Liver (tissue), 9 donors: ENCODE data around the gene PWWP2B. TPM values are rescaled to one million over a fixed set of nuclear protein-coding genes. Genes with fewer than 3 reads are reported as not detected.

ENCODE experiments used
- DNase-seq: peaks from one replicate; pipeline ENCODE4 v3.0.0-alpha.2; 2017; ENCODE audit warnings: low spot score
- H3K27ac ChIP-seq, 2 donors: one replicate each; pipeline ENCODE4 v1.7.0; 2013; ENCODE audit warnings: inconsistent platforms in 2 of 2, low read length in 2 of 2, control low read depth in 1 of 2, low read depth in 1 of 2, mild to moderate bottlenecking in 1 of 2
- H3K27me3 ChIP-seq, 4 donors: one replicate each; pipeline versions ENCODE4 v1.6.1 to v1.7.0; 2013; ENCODE audit warnings: low read length in 3 of 4, inconsistent platforms in 1 of 4, mild to moderate bottlenecking in 1 of 4, moderate library complexity in 1 of 4; ENCODE audit not compliant: control insufficient read depth in 4 of 4, insufficient read depth in 4 of 4
- H3K36me3 ChIP-seq, 4 donors: one replicate each; pipeline versions ENCODE4 v1.6.1 to v1.7.0; 2013; ENCODE audit warnings: low read length in 3 of 4, mild to moderate bottlenecking in 3 of 4, low read depth in 1 of 4, moderate library complexity in 1 of 4; ENCODE audit not compliant: control insufficient read depth in 4 of 4, insufficient read depth in 3 of 4
- H3K4me1 ChIP-seq, 4 donors: one replicate each; pipeline versions ENCODE4 v1.6.1 to v1.7.0; 2013; ENCODE audit warnings: low read length in 3 of 4, mild to moderate bottlenecking in 3 of 4, moderate library complexity in 1 of 4; ENCODE audit not compliant: control insufficient read depth in 4 of 4, insufficient read depth in 4 of 4
- H3K4me3 ChIP-seq, 3 donors: one replicate each; pipeline versions ENCODE4 v1.6.1 to v1.7.0; 2013; ENCODE audit warnings: low read length in 3 of 3, control low read depth in 1 of 3, low read depth in 1 of 3, mild to moderate bottlenecking in 1 of 3
- H3K9ac ChIP-seq, 2 donors: one replicate each; pipeline ENCODE4 v1.7.0; 2013; ENCODE audit warnings: low read length in 2 of 2, mild to moderate bottlenecking in 2 of 2, moderate library complexity in 2 of 2, control low read depth in 1 of 2, low read depth in 1 of 2
- H3K9me3 ChIP-seq, 4 donors: one replicate each; pipeline versions ENCODE4 v1.6.1 to v1.7.0; 2013; ENCODE audit warnings: low read length in 3 of 4; ENCODE audit not compliant: control insufficient read depth in 4 of 4
- FOXA1 ChIP-seq: IDR thresholded peaks from 2 replicates; pipeline ENCODE4 v1.6.1; 2016; ENCODE audit warnings: antibody characterized with exemption
- FOXA2 ChIP-seq: IDR thresholded peaks from 2 replicates; pipeline ENCODE4 v1.6.1; 2016; ENCODE audit warnings: antibody characterized with exemption
- GABPA ChIP-seq, 2 donors: IDR thresholded peaks in 1 of 2; conservative IDR thresholded peaks in 1 of 2; 2 replicates each; pipeline ENCODE4 v1.6.1; 2016; ENCODE audit warnings: antibody characterized with exemption in 2 of 2, mild to moderate bottlenecking in 1 of 2, moderate library complexity in 1 of 2
- JUND ChIP-seq, 2 donors: IDR thresholded peaks; 2 replicates each; pipeline ENCODE4 v1.6.1; 2016; ENCODE audit warnings: antibody characterized with exemption in 2 of 2
- NR2F2 ChIP-seq: IDR thresholded peaks from 2 replicates; pipeline ENCODE4 v1.6.1; 2016; ENCODE audit warnings: antibody characterized with exemption
- RAD21 ChIP-seq, 2 donors: IDR thresholded peaks; 2 replicates each; pipeline ENCODE4 v1.6.1; 2016; ENCODE audit warnings: antibody characterized with exemption in 2 of 2, mild to moderate bottlenecking in 2 of 2
- RXRA ChIP-seq, 2 donors: IDR thresholded peaks; 2 replicates each; pipeline ENCODE4 v1.6.1; 2017 to 2018; ENCODE audit warnings: antibody characterized with exemption in 2 of 2, mild to moderate bottlenecking in 1 of 2
- SP1 ChIP-seq: IDR thresholded peaks from 2 replicates; pipeline ENCODE4 v1.6.1; 2018; ENCODE audit warnings: antibody characterized with exemption, mild to moderate bottlenecking
- TAF1 ChIP-seq: conservative IDR thresholded peaks from 2 replicates; pipeline ENCODE4 v1.6.1; 2016; ENCODE audit warnings: antibody characterized with exemption, mild to moderate bottlenecking
- YY1 ChIP-seq: IDR thresholded peaks from 2 replicates; pipeline ENCODE4 v1.6.1; 2016; ENCODE audit warnings: antibody characterized with exemption, mild to moderate bottlenecking
- WGBS: extraction: QIAGEN DNeasy Blood & Tissue Kit; methylation state at CpG from one replicate; pipeline ENCODE4 v1.1.7; 2013; 5-methylcytosine and 5-hydroxymethylcytosine counted together
- polyA plus RNA-seq, 2 donors: library from polyadenylated mRNA; stranded (reverse) in 1 of 2; unstranded in 1 of 2; fragments of 200-250 nt in 1 of 2; fragments of >200 nt in 1 of 2; fragmentation: Nextera tagmentation in 1 of 2; extraction: Ambion mirVana in 1 of 2; gene quantifications; one replicate each; pipeline versions ENCODE4 v1.2.1 to v1.2.3, GENCODE V29; 2013 to 2015
- total RNA-seq, 2 donors: library from RNA; depleted of rRNA; stranded (reverse); fragments of >200 nt; gene quantifications; one replicate each; pipeline ENCODE4 v1.2.3, GENCODE V29; 2014
- TF ChIP-seq, protein P1 (sequence below): IDR thresholded peaks from 2 replicates; pipeline ENCODE4 v1.6.1; 2016; ENCODE audit warnings: antibody characterized with exemption
- TF ChIP-seq, protein P2 (sequence below): fragments of 150-350 bp; IDR thresholded peaks from 2 replicates; pipeline ENCODE4 v1.5.1; 2017; ENCODE audit warnings: improper control_type of control experiment, low read depth, low read length; ENCODE audit not compliant: missing input control
- TF ChIP-seq, protein P3 (sequence below): IDR thresholded peaks from 2 replicates; pipeline ENCODE4 v1.6.1; 2016; ENCODE audit warnings: antibody characterized with exemption
- TF ChIP-seq, protein P4 (sequence below): IDR thresholded peaks from 2 replicates; pipeline ENCODE4 v1.6.1; 2016; ENCODE audit warnings: antibody characterized with exemption
- TF ChIP-seq, protein P5 (sequence below): IDR thresholded peaks from 2 replicates; pipeline ENCODE4 v1.6.1; 2016; ENCODE audit warnings: antibody characterized with exemption, mild to moderate bottlenecking
- donor health status: healthy.
- donor health status: healthy.
- donor health status: healthy.
- donor health status: healthy.
- donor health status: healthy.

PWWP2B gene
- total and polyA plus RNA-seq, 4 donors, result 0.75 to 4.2 (median 3.6) TPM

DNA sequence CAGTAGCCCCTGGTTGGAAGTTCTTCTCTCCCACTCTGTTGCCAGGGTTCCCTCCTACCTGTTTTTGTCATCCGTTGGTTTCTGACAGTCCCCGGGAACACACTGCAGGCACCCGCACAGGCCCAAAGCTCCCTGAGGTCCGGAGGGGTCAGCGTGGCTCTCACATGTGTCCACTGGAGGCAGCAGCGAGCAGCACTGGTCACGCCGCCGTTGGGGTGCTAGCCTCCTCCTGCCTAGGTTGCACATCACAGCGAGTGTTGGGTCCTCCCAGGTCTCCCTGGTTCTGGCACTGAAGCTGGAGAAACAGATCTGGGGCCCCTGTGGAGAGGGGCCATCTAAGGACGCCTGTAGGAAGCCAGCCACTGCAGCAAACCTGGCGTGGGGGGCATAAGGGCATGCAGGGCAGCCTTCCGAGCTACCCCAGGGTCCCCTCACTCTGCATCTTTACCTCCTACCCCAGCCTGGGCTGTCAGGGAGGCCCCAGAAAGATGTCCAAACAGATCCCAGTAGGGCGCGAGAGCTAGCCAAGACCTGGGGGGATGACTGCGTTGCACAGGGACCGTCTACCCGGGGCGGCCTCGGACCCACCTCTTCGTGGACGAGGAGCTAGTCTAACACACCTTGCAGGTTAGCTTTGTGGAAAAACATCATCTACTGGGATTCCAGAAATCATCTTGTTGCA, 36.1 kb upstream of the PWWP2B start:
- TF ChIP-seq FOXA2 (no peak), RAD21 (IDR thresholded peaks at IDR 0.05) (peak in 1 of 2 donors; percentile 50), GABPA (IDR thresholded peaks at IDR 0.05 in 1 of 2, conservative IDR thresholded peaks at IDR 0.05 in 1 of 2) (no peak), RXRA (IDR thresholded peaks at IDR 0.05) (no peak), NR2F2 (no peak), JUND (IDR thresholded peaks at IDR 0.05) (no peak), SP1 (no peak)
- TF ChIP-seq, protein P1, sequence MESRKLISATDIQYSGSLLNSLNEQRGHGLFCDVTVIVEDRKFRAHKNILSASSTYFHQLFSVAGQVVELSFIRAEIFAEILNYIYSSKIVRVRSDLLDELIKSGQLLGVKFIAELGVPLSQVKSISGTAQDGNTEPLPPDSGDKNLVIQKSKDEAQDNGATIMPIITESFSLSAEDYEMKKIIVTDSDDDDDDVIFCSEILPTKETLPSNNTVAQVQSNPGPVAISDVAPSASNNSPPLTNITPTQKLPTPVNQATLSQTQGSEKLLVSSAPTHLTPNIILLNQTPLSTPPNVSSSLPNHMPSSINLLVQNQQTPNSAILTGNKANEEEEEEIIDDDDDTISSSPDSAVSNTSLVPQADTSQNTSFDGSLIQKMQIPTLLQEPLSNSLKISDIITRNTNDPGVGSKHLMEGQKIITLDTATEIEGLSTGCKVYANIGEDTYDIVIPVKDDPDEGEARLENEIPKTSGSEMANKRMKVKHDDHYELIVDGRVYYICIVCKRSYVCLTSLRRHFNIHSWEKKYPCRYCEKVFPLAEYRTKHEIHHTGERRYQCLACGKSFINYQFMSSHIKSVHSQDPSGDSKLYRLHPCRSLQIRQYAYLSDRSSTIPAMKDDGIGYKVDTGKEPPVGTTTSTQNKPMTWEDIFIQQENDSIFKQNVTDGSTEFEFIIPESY, result no peak
- TF ChIP-seq, protein P2, sequence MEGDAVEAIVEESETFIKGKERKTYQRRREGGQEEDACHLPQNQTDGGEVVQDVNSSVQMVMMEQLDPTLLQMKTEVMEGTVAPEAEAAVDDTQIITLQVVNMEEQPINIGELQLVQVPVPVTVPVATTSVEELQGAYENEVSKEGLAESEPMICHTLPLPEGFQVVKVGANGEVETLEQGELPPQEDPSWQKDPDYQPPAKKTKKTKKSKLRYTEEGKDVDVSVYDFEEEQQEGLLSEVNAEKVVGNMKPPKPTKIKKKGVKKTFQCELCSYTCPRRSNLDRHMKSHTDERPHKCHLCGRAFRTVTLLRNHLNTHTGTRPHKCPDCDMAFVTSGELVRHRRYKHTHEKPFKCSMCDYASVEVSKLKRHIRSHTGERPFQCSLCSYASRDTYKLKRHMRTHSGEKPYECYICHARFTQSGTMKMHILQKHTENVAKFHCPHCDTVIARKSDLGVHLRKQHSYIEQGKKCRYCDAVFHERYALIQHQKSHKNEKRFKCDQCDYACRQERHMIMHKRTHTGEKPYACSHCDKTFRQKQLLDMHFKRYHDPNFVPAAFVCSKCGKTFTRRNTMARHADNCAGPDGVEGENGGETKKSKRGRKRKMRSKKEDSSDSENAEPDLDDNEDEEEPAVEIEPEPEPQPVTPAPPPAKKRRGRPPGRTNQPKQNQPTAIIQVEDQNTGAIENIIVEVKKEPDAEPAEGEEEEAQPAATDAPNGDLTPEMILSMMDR, result peak; percentile 38
- TF ChIP-seq, protein P3, sequence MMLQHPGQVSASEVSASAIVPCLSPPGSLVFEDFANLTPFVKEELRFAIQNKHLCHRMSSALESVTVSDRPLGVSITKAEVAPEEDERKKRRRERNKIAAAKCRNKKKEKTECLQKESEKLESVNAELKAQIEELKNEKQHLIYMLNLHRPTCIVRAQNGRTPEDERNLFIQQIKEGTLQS, result no peak
- 82% methylated on average over 22 of the region's 22 CpGs for WGBS
- H3K27ac ChIP-seq, result no peak overlapping the region
- H3K4me3 ChIP-seq, result no peak overlapping the region
- no peaks in the 10 kb centered on the region for H3K9me3 ChIP-seq
- H3K9ac ChIP-seq, result no peak overlapping the region
- H3K36me3 ChIP-seq, result peaks cover 0 to 6% (median under 1%) of the 10 kb centered on the region in 4 donors
- no peaks in the 10 kb centered on the region for H3K4me1 ChIP-seq
- DNase-seq, result no peak
- H3K27me3 ChIP-seq, result no peaks in the 10 kb centered on the region

DNA sequence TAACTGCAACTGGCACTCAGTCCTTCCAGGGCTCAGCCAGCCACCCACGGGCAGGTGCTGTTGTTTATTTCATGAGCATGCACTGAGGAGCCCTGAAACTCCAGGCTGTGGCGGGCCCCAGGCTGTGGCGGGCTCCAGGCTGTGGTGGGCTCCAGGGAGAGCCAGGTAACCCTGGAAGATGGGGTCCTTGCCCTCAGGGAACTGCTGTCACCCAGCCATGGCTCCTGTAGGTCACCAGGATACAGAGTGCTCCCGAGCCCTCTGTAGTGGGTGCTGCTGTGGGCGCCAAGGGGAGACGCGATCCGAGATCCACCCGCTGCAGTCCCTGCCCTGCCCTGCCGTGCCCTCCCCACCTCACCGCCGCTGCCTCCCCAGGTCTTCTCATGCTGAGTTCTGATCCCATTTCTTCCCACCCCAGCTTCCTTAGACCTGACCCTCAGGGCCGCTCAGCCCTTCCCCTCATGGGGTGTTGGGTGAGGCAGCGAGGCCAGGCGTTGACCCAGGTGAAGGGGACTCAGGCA, 35.4 kb upstream of the PWWP2B start:
- Histone ChIP-seq H3K27ac (no peak overlapping the region), H3K36me3 (peaks cover 0 to 8% (median 5%) of the 10 kb centered on the region in 4 donors), H3K9ac (no peak overlapping the region), H3K4me3 (no peak overlapping the region), H3K4me1 (no peaks in the 10 kb centered on the region), H3K27me3 (no peaks in the 10 kb centered on the region), H3K9me3 (no peaks in the 10 kb centered on the region)
- WGBS, result 99% methylated on average over 15 of the region's 15 CpGs
- DNase-seq, result no peak
- TF ChIP-seq, protein P4, sequence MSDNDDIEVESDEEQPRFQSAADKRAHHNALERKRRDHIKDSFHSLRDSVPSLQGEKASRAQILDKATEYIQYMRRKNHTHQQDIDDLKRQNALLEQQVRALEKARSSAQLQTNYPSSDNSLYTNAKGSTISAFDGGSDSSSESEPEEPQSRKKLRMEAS, result no peak
- TF ChIP-seq, protein P1, result no peak
- no peak for TF ChIP-seq TAF1
- no peak for TF ChIP-seq FOXA1
- TF ChIP-seq, protein P3, result no peak
- TF ChIP-seq YY1, result no peak
- no peak for TF ChIP-seq RAD21 (IDR thresholded peaks at IDR 0.05)
- no peak for TF ChIP-seq RXRA (IDR thresholded peaks at IDR 0.05)
- TF ChIP-seq, protein P5, sequence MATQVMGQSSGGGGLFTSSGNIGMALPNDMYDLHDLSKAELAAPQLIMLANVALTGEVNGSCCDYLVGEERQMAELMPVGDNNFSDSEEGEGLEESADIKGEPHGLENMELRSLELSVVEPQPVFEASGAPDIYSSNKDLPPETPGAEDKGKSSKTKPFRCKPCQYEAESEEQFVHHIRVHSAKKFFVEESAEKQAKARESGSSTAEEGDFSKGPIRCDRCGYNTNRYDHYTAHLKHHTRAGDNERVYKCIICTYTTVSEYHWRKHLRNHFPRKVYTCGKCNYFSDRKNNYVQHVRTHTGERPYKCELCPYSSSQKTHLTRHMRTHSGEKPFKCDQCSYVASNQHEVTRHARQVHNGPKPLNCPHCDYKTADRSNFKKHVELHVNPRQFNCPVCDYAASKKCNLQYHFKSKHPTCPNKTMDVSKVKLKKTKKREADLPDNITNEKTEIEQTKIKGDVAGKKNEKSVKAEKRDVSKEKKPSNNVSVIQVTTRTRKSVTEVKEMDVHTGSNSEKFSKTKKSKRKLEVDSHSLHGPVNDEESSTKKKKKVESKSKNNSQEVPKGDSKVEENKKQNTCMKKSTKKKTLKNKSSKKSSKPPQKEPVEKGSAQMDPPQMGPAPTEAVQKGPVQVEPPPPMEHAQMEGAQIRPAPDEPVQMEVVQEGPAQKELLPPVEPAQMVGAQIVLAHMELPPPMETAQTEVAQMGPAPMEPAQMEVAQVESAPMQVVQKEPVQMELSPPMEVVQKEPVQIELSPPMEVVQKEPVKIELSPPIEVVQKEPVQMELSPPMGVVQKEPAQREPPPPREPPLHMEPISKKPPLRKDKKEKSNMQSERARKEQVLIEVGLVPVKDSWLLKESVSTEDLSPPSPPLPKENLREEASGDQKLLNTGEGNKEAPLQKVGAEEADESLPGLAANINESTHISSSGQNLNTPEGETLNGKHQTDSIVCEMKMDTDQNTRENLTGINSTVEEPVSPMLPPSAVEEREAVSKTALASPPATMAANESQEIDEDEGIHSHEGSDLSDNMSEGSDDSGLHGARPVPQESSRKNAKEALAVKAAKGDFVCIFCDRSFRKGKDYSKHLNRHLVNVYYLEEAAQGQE, result no peak
- no peak for TF ChIP-seq FOXA2
- no peak for TF ChIP-seq SP1
- no peak for TF ChIP-seq GABPA (IDR thresholded peaks at IDR 0.05 in 1 of 2, conservative IDR thresholded peaks at IDR 0.05 in 1 of 2)
